ENCODE data around the gene VPS8.

DNA sequence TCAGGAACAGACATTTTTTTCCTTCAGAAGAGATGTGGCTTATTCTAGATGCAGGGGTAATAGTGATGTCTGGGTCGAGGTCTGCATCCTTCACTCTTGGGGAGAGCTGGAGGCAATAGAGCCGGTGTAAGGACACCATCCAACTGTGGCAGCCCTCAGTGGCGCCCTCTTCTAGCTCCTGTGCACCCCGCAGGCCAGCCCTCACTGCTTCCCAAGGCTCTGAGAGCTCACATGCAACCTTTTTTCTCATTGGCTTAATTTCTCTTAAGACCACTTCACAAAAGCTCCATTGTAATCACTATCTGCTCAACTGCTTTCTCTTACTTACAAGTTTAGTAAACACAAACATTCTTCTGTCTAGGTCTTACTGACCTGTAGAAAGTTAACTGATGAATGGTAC, 3.9 kb upstream of the VPS8 start:
- TF ChIP-seq CTCF (IDR thresholded peaks at IDR 0.05) (no peak), EP300 (IDR thresholded peaks at IDR 0.05) (no peak), POLR2A (IDR thresholded peaks at IDR 0.05) (no peak)
